GM23338 (cell line): ENCODE measurements around the gene HCFC1. TPM values are rescaled to one million over a fixed set of nuclear protein-coding genes. Genes with fewer than 3 reads are reported as not detected.

Experiments used
- ATAC-seq: fragments of 200-7000 bp; cut with Tn5 transposase; 3 replicates; pipeline ENCODE4 v1.9.1; 2020
- DNase-seq: peaks from one replicate; pipeline ENCODE4 v3.0.0-alpha.2; 2015; ENCODE audit warnings: low spot score
- H2AFZ ChIP-seq: fragments of 200-600 bp; sonication (generic); 2 replicates; pipeline ENCODE4 v1.8.0; 2016; ENCODE audit warnings: antibody characterized with exemption, mild to moderate bottlenecking, moderate library complexity
- H3F3A ChIP-seq: fragments of 200-600 bp; sonication (generic); replicated peaks from 2 replicates; pipeline ENCODE4 v1.8.0; 2017; ENCODE audit warnings: antibody characterized with exemption, mixed run types, low read depth
- H3K27ac ChIP-seq: fragments of 200-600 bp; sonication (generic); 2 replicates; pipeline ENCODE4 v1.6.1; 2016; ENCODE audit warnings: low read depth
- H3K27me3 ChIP-seq: fragments of 200-600 bp; sonication (generic); 2 replicates; pipeline ENCODE4 v1.8.0; 2016; ENCODE audit warnings: mild to moderate bottlenecking, mixed run types, moderate library complexity; ENCODE audit not compliant: insufficient read depth
- H3K36me3 ChIP-seq: fragments of 200-600 bp; sonication (generic); 2 replicates; pipeline ENCODE4 v1.8.0; 2016; ENCODE audit warnings: mild to moderate bottlenecking; ENCODE audit not compliant: insufficient read depth
- H3K4me1 ChIP-seq: fragments of 200-600 bp; sonication (generic); 2 replicates; pipeline ENCODE4 v1.8.0; 2016; ENCODE audit warnings: mild to moderate bottlenecking, moderate library complexity; ENCODE audit not compliant: insufficient read depth
- H3K4me2 ChIP-seq: fragments of 200-600 bp; sonication (generic); 2 replicates; pipeline ENCODE4 v1.7.1; 2017; ENCODE audit warnings: mixed run types
- H3K4me3 ChIP-seq: fragments of 200-600 bp; sonication (generic); 2 replicates; pipeline ENCODE4 v1.6.1; 2016; ENCODE audit warnings: mixed run types
- H3K79me2 ChIP-seq: fragments of 200-600 bp; sonication (generic); replicated peaks from 2 replicates; pipeline ENCODE4 v1.8.0; 2017; ENCODE audit warnings: mild to moderate bottlenecking; ENCODE audit not compliant: insufficient read depth
- H3K9me2 ChIP-seq: fragments of 200-600 bp; sonication (generic); 2 replicates; pipeline ENCODE4 v1.8.0; 2017; ENCODE audit not compliant: insufficient read depth
- H4K20me1 ChIP-seq: fragments of 200-600 bp; sonication (generic); replicated peaks from 2 replicates; pipeline ENCODE4 v1.8.0; 2017; ENCODE audit warnings: mild to moderate bottlenecking; ENCODE audit not compliant: insufficient read depth
- H3K27ac Mint-ChIP-seq: 2 replicates; pipeline ENCODE4 v1.8.0; 2020; ENCODE audit warnings: inconsistent platforms, mild to moderate bottlenecking, moderate library complexity, mixed read lengths
- H3K27me3 Mint-ChIP-seq: 3 replicates; pipeline ENCODE4 v1.8.0; 2022; ENCODE audit warnings: low read depth, mild to moderate bottlenecking, moderate library complexity, mixed read lengths, inconsistent platforms; ENCODE audit not compliant: insufficient read depth, poor library complexity
- H3K36me3 Mint-ChIP-seq: 3 replicates; pipeline ENCODE4 v1.8.0; 2021; ENCODE audit warnings: low read depth, mild to moderate bottlenecking, inconsistent platforms, moderate library complexity, mixed read lengths
- H3K4me1 Mint-ChIP-seq: 3 replicates; pipeline ENCODE4 v1.8.0; 2020; ENCODE audit warnings: mild to moderate bottlenecking, inconsistent platforms, mixed read lengths
- H3K4me3 Mint-ChIP-seq: 3 replicates; pipeline ENCODE4 v1.8.0; 2021; ENCODE audit warnings: moderate library complexity, mild to moderate bottlenecking, inconsistent platforms, mixed read lengths
- H3K9me3 Mint-ChIP-seq: 3 replicates; pipeline ENCODE4 v1.8.0; 2020; ENCODE audit warnings: moderate library complexity, mild to moderate bottlenecking, inconsistent platforms, mixed read lengths
- CREB1 ChIP-seq: fragments of 250-450 bp; sonication (Bioruptor Pico); IDR thresholded peaks from 2 replicates; pipeline ENCODE4 v1.5.0; 2020; ENCODE audit warnings: low read depth, mild to moderate bottlenecking, moderate library complexity
- EZH2 ChIP-seq: fragments of 200-600 bp; sonication (generic); IDR thresholded peaks from one replicate; pipeline ENCODE4 v1.8.0; 2017; ENCODE audit warnings: antibody characterized with exemption, mild to moderate bottlenecking, low read depth; ENCODE audit not compliant: unreplicated experiment
- EZH2phosphoT487 ChIP-seq: fragments of 200-600 bp; sonication (generic); IDR thresholded peaks from one replicate; pipeline ENCODE4 v1.8.1; 2018; ENCODE audit warnings: antibody characterized with exemption; ENCODE audit not compliant: unreplicated experiment
- JUNB ChIP-seq: IDR thresholded peaks from one replicate; pipeline ENCODE4 v1.6.1; 2016; ENCODE audit warnings: antibody characterized with exemption; ENCODE audit not compliant: unreplicated experiment
- NANOG ChIP-seq: IDR thresholded peaks from 2 replicates; pipeline ENCODE4 v1.6.1; 2016; ENCODE audit warnings: antibody characterized with exemption, borderline replicate concordance
- POLR2AphosphoS5 ChIP-seq: IDR thresholded peaks from 2 replicates; pipeline ENCODE4 v1.6.1; 2016; ENCODE audit warnings: antibody characterized with exemption, low read depth
- STAT1 ChIP-seq: IDR thresholded peaks from one replicate; pipeline ENCODE4 v1.6.1; 2016; ENCODE audit warnings: antibody characterized with exemption; ENCODE audit not compliant: unreplicated experiment
- ZNF114 ChIP-seq: fragments of 250-450 bp; sonication (Bioruptor Pico); IDR thresholded peaks from 2 replicates; pipeline ENCODE4 v1.5.0; 2020; ENCODE audit warnings: mild to moderate bottlenecking, moderate library complexity
- ZNF331 ChIP-seq: fragments of 250-450 bp; sonication (Bioruptor Pico); IDR thresholded peaks from 2 replicates; pipeline ENCODE4 v1.5.0; 2020; ENCODE audit warnings: low read depth, mild to moderate bottlenecking, moderate library complexity
- polyA plus RNA-seq: library from polyadenylated mRNA; unstranded; fragments of >200 nt; fragmentation: Nextera tagmentation; extraction: Ambion mirVana; gene quantifications from 2 replicates; pipeline ENCODE4 v1.2.1, GENCODE V29; 2016
- total RNA-seq: library from RNA; depleted of rRNA; stranded (reverse); fragments of >200 nt; shearing (Covaris generic); gene quantifications from 2 replicates; pipeline ENCODE4 v1.2.3, GENCODE V29; 2014
- TF ChIP-seq, protein P1 (sequence below): IDR thresholded peaks from 2 replicates; pipeline ENCODE4 v1.6.1; 2016; ENCODE audit warnings: antibody characterized with exemption
- TF ChIP-seq, protein P2 (sequence below), 2 experiments: fragments of 200-600 bp in 1 of 2; sonication (generic) in 1 of 2; conservative IDR thresholded peaks; 2 replicates each; pipeline versions ENCODE4 v1.5.1 to v1.6.1; 2016 to 2017; ENCODE audit warnings: antibody characterized with exemption in 2 of 2, low read depth in 2 of 2, mild to moderate bottlenecking in 2 of 2, moderate library complexity in 1 of 2
- TF ChIP-seq, protein P3 (sequence below): IDR thresholded peaks from one replicate; pipeline ENCODE4 v1.6.1; 2018; ENCODE audit warnings: antibody characterized with exemption; ENCODE audit not compliant: unreplicated experiment

HCFC1 gene
- total and polyA plus RNA-seq, 2 experiments from 2014 or later, result 33.0 to 188 TPM

DNA sequence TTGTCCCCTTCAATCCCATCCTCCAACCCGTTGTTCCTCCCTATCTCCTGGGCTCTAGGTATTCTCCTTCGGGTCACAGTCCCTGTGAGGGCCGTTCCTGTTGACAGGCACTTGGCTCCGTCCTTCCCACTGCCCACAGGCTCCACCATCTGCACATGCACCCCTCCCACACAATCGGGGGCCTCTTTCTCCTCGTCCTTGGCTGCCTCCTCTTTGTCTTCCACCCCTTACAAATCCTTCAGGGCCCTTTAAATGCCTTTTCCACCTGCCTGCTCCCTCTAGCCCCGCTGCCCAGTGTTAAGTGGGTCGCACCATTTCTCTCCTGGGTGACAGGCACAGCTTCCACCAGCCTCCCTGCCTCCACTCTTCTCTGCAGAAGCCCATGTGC is 69.9 kb downstream of the HCFC1 start:
- ATAC-seq (no peak), DNase-seq (no peak)
- H3K27me3 ChIP-seq, result no peaks in the 10 kb centered on the region
- no peak overlapping the region for H2AFZ ChIP-seq
- no peaks in the 10 kb centered on the region for H3F3A ChIP-seq
- Mint-ChIP-seq H3K9me3 (no peaks in the 10 kb centered on the region; the same call in 2 of the 3 replicates), H3K27ac (no peak overlapping the region), H3K4me3 (no peak overlapping the region), H3K27me3 (peaks cover 15% of the 10 kb centered on the region), H3K36me3 (no peaks in the 10 kb centered on the region), H3K4me1 (peaks cover 26% of the 10 kb centered on the region)
- H3K79me2 ChIP-seq, result no peaks in the 10 kb centered on the region
- no peak overlapping the region for H3K27ac ChIP-seq
- no peaks in the 10 kb centered on the region for H4K20me1 ChIP-seq
- no peak overlapping the region for H3K4me3 ChIP-seq
- no peak overlapping the region for H3K4me2 ChIP-seq
- TF ChIP-seq ZNF331 (CRISPR knock-in tag) (no peak), EZH2 (no peak), CREB1 (CRISPR knock-in tag) (no peak), STAT1 (no peak), POLR2AphosphoS5 (no peak), JUNB (no peak), ZNF114 (CRISPR knock-in tag) (no peak), EZH2phosphoT487 (no peak), NANOG (no peak)
- TF ChIP-seq, protein P1, sequence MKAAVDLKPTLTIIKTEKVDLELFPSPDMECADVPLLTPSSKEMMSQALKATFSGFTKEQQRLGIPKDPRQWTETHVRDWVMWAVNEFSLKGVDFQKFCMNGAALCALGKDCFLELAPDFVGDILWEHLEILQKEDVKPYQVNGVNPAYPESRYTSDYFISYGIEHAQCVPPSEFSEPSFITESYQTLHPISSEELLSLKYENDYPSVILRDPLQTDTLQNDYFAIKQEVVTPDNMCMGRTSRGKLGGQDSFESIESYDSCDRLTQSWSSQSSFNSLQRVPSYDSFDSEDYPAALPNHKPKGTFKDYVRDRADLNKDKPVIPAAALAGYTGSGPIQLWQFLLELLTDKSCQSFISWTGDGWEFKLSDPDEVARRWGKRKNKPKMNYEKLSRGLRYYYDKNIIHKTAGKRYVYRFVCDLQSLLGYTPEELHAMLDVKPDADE, result no peak
- TF ChIP-seq, protein P2, sequence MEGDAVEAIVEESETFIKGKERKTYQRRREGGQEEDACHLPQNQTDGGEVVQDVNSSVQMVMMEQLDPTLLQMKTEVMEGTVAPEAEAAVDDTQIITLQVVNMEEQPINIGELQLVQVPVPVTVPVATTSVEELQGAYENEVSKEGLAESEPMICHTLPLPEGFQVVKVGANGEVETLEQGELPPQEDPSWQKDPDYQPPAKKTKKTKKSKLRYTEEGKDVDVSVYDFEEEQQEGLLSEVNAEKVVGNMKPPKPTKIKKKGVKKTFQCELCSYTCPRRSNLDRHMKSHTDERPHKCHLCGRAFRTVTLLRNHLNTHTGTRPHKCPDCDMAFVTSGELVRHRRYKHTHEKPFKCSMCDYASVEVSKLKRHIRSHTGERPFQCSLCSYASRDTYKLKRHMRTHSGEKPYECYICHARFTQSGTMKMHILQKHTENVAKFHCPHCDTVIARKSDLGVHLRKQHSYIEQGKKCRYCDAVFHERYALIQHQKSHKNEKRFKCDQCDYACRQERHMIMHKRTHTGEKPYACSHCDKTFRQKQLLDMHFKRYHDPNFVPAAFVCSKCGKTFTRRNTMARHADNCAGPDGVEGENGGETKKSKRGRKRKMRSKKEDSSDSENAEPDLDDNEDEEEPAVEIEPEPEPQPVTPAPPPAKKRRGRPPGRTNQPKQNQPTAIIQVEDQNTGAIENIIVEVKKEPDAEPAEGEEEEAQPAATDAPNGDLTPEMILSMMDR (conservative IDR thresholded peaks at IDR 0.05; ENCODE audit: low read depth in 2 of 2), result no peak
- TF ChIP-seq, protein P3, sequence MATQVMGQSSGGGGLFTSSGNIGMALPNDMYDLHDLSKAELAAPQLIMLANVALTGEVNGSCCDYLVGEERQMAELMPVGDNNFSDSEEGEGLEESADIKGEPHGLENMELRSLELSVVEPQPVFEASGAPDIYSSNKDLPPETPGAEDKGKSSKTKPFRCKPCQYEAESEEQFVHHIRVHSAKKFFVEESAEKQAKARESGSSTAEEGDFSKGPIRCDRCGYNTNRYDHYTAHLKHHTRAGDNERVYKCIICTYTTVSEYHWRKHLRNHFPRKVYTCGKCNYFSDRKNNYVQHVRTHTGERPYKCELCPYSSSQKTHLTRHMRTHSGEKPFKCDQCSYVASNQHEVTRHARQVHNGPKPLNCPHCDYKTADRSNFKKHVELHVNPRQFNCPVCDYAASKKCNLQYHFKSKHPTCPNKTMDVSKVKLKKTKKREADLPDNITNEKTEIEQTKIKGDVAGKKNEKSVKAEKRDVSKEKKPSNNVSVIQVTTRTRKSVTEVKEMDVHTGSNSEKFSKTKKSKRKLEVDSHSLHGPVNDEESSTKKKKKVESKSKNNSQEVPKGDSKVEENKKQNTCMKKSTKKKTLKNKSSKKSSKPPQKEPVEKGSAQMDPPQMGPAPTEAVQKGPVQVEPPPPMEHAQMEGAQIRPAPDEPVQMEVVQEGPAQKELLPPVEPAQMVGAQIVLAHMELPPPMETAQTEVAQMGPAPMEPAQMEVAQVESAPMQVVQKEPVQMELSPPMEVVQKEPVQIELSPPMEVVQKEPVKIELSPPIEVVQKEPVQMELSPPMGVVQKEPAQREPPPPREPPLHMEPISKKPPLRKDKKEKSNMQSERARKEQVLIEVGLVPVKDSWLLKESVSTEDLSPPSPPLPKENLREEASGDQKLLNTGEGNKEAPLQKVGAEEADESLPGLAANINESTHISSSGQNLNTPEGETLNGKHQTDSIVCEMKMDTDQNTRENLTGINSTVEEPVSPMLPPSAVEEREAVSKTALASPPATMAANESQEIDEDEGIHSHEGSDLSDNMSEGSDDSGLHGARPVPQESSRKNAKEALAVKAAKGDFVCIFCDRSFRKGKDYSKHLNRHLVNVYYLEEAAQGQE, result no peak
- no peaks in the 10 kb centered on the region for H3K9me2 ChIP-seq
- no peaks in the 10 kb centered on the region for H3K36me3 ChIP-seq
- H3K4me1 ChIP-seq, result peaks cover 5% of the 10 kb centered on the region; the same call in 1 of the 2 replicates
